Stimulated activated CD8-positive, alpha-beta memory T cell treated with anti-CD3 and anti-CD28 coated beads, Interleukin-15, amount 100 ng/mL, for 1 hour (primary cell): ENCODE measurements around the gene INTS4.
"Not testable (repeated sequence)": the region's sequence is repeated elsewhere in the genome, so short reads cannot be mapped to it uniquely, and the experiment has no call there.

ENCODE experiments used
- DNase-seq: peaks from one replicate; pipeline ENCODE4 v3.0.0-alpha.2; 2020; ENCODE audit warnings: low read depth

INTS4 gene

GRCh38 chr11:77879218-77879617 is 115.2 kb downstream of the INTS4 start:
- no peak for DNase-seq

- not testable (repeated sequence) for DNase-seq
Observed at GRCh38 chr11:77878247-77878646, 116.2 kb downstream of the INTS4 start.

- DNase-seq: no peak
Observed at GRCh38 chr11:77876045-77876444, 118.4 kb downstream of the INTS4 start.

- DNase-seq: no peak
Observed at GRCh38 chr11:77874206-77874605, 120.3 kb downstream of the INTS4 start.

- no peak for DNase-seq
Observed at GRCh38 chr11:77873345-77873744, 121.1 kb downstream of the INTS4 start.

GRCh38 chr11:77871855-77872254 is 122.6 kb downstream of the INTS4 start:
- no peak for DNase-seq

- DNase-seq: no peak
Observed at GRCh38 chr11:77868744-77869143, 125.7 kb downstream of the INTS4 start.

- DNase-seq: no peak
Observed at GRCh38 chr11:77866336-77866735, 128.1 kb downstream of the INTS4 start.

GRCh38 chr11:77865805-77866204 is 128.7 kb downstream of the INTS4 start:
- DNase-seq: no peak

- not testable (repeated sequence) for DNase-seq
Observed at GRCh38 chr11:77861444-77861843, 133.0 kb downstream of the INTS4 start.

- not testable (repeated sequence) for DNase-seq
Observed at GRCh38 chr11:77857906-77858457, 136.5 kb downstream of the INTS4 start.

GRCh38 chr11:77854838-77855237 is 139.6 kb downstream of the INTS4 start:
- DNase-seq: no peak

- DNase-seq: no peak
Observed at GRCh38 chr11:77851503-77851902, 143.0 kb downstream of the INTS4 start.

- not testable (repeated sequence) for DNase-seq
Observed at GRCh38 chr11:77843700-77844099, 150.8 kb downstream of the INTS4 start.

GRCh38 chr11:77842441-77843121 is 151.9 kb downstream of the INTS4 start:
- no peak for DNase-seq

GRCh38 chr11:77833302-77833701 is 161.2 kb downstream of the INTS4 start:
- no peak for DNase-seq

GRCh38 chr11:77828926-77829325 is 165.5 kb downstream of the INTS4 start:
- no peak for DNase-seq
